Esophagus muscularis mucosa (tissue), 2 donors: ENCODE data around the gene GLYATL3.

Experiments
- EP300 ChIP-seq: sonication (generic); formaldehyde crosslinking; IDR thresholded peaks from one replicate; pipeline ENCODE4 v1.6.1; 2017; ENCODE audit warnings: antibody characterized with exemption
- POLR2A ChIP-seq: fragments of 450-650 bp; IDR thresholded peaks from one replicate; pipeline ENCODE4 v1.6.1; 2017; ENCODE audit warnings: antibody characterized with exemption, moderate library complexity, mild to moderate bottlenecking, low read depth

DNA sequence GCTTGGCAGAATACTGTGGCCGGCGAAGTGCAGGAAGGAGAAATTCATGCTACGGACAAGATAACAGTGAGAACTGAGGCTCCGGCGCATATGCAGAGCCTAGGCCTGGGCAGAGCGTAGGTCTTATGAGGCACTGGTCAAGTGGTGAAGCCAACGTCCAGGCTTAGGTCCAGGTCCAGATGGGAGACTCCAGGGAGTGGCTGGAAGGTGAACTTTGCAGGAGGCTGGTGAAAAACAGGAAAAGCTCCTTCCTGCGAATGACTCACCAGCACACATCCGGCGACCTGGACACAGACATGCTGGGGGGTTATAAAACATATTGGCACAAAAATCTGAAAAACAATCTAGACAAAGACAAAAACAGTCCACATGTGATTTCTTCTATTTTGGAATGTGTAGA lies 66.1 kb downstream of the GLYATL3 start:
- TF ChIP-seq POLR2A = no peak
- no peak for TF ChIP-seq EP300
